ENCODE data around the gene LEF1.

GRCh38 chr4:108018040-108018883 is 150.5 kb downstream of the LEF1 start:
- no peak for TF ChIP-seq EZH2 (IDR thresholded peaks at IDR 0.05; ENCODE audit: low read length, missing control alignments)
- TF ChIP-seq CTCF (conservative IDR thresholded peaks at IDR 0.05 in 1 of 2, IDR thresholded peaks at IDR 0.05 in 1 of 2; ENCODE audit: low read depth in 1 of 2, low read length in 2 of 2), result peak; percentile 88
